HS-27A (cell line): ENCODE data around the gene OVCA2.
"Not testable (repeated sequence)": the region's sequence is repeated elsewhere in the genome, so short reads cannot be mapped to it uniquely, and the experiment has no call there.

Experiments used
- DNase-seq: peaks from one replicate; pipeline ENCODE4 v3.0.0-alpha.2; 2012; ENCODE audit warnings: low read depth, missing footprints

The OVCA2 gene

GRCh38 chr17:2041561-2042389 is at the start of gene OVCA2:
TSS of gene OVCA2 (plus strand) at chr17:2042022. CDS start at chr17:2042048, 26 bp downstream.
- peak; percentile 59 for DNase-seq

GRCh38 chr17:1992541-1992940 is 49.3 kb upstream of the OVCA2 start:
- no peak for DNase-seq

GRCh38 chr17:1994707-1995106 is 47.1 kb upstream of the OVCA2 start:
- no peak for DNase-seq

GRCh38 chr17:1995321-1995892 is 46.4 kb upstream of the OVCA2 start:
- no peak for DNase-seq

- no peak for DNase-seq
Measured at GRCh38 chr17:1995907-1996799, 45.7 kb upstream of the OVCA2 start.

GRCh38 chr17:1996800-1997288 is 45.0 kb upstream of the OVCA2 start:
- no peak for DNase-seq

- no peak for DNase-seq
Measured at GRCh38 chr17:1997289-1997926, 44.4 kb upstream of the OVCA2 start.

GRCh38 chr17:1997927-1998742 is 43.7 kb upstream of the OVCA2 start:
- no peak for DNase-seq

GRCh38 chr17:1999557-2000251 is 42.1 kb upstream of the OVCA2 start:
- no peak for DNase-seq

- DNase-seq = no peak
Measured at GRCh38 chr17:2002767-2003329, 39.0 kb upstream of the OVCA2 start.

- DNase-seq = no peak
Measured at GRCh38 chr17:2003525-2003924, 38.3 kb upstream of the OVCA2 start.

- no peak for DNase-seq
Measured at GRCh38 chr17:2004435-2004952, 37.3 kb upstream of the OVCA2 start.

GRCh38 chr17:2008332-2009126 is 33.3 kb upstream of the OVCA2 start:
- no peak for DNase-seq

GRCh38 chr17:2009737-2010136 is 32.1 kb upstream of the OVCA2 start:
- no peak for DNase-seq

GRCh38 chr17:2011411-2012371 is 30.1 kb upstream of the OVCA2 start:
- DNase-seq = no peak

GRCh38 chr17:2012499-2012898 is 29.3 kb upstream of the OVCA2 start:
- DNase-seq = no peak

- not testable (repeated sequence) for DNase-seq
Measured at GRCh38 chr17:2013220-2013993, 28.4 kb upstream of the OVCA2 start.
